HG03095 (cell line): Measurements from ENCODE around the gene VAMP2.

Experiments used
- ATAC-seq: cut with Tn5 transposase; IDR thresholded peaks from one replicate; pipeline ENCODE4 v1.9.1; 2021; ENCODE audit warnings: moderate library complexity; ENCODE audit not compliant: unreplicated experiment

The VAMP2 gene

GRCh38 chr17:8162233-8162996, at the start of gene VAMP2:
Gene VAMP2, minus strand, starts transcription at chr17:8162948. Its CDS starts 69 bp downstream, at chr17:8162879.
- no peak for ATAC-seq

- ATAC-seq = peak; percentile 3
Observed at GRCh38 chr17:8210761-8211458, 48.2 kb upstream of the VAMP2 start.

GRCh38 chr17:8209907-8210760, 47.4 kb upstream of the VAMP2 start, which contains the start of gene AURKB:
Gene AURKB, minus strand, starts transcription at chr17:8210575. Its CDS starts 351 bp downstream, at chr17:8210224.
- peak; percentile 84 for ATAC-seq

GRCh38 chr17:8206536-8206935, 43.8 kb upstream of the VAMP2 start:
- ATAC-seq = no peak

- ATAC-seq = no peak
Observed at GRCh38 chr17:8204761-8205555, 42.2 kb upstream of the VAMP2 start.

GRCh38 chr17:8192070-8192815, 29.5 kb upstream of the VAMP2 start:
- ATAC-seq = no peak

- ATAC-seq = no peak
Observed at GRCh38 chr17:8190506-8190905, 27.8 kb upstream of the VAMP2 start.

- ATAC-seq = peak; percentile 44
Observed at GRCh38 chr17:8189711-8190477, 27.1 kb upstream of the VAMP2 start, which contains the start of gene BORCS6. Gene BORCS6, minus strand, starts transcription at chr17:8190180. Its CDS starts 40 bp downstream, at chr17:8190140.

GRCh38 chr17:8189041-8189710, 26.4 kb upstream of the VAMP2 start:
- no peak for ATAC-seq

GRCh38 chr17:8188263-8188839, 25.6 kb upstream of the VAMP2 start:
- ATAC-seq = no peak

GRCh38 chr17:8187517-8188262, 24.9 kb upstream of the VAMP2 start:
- ATAC-seq = no peak

- ATAC-seq = no peak
Observed at GRCh38 chr17:8186787-8187516, 24.2 kb upstream of the VAMP2 start.

- no peak for ATAC-seq
Observed at GRCh38 chr17:8186446-8186786, 23.7 kb upstream of the VAMP2 start.

GRCh38 chr17:8185582-8186445, 23.1 kb upstream of the VAMP2 start:
- ATAC-seq = no peak

GRCh38 chr17:8176998-8177731, 14.4 kb upstream of the VAMP2 start:
- ATAC-seq = no peak
